Measurements from ENCODE around the gene SERPINF2. TPM values are rescaled to one million over a fixed set of nuclear protein-coding genes. Genes with fewer than 3 reads are reported as not detected.

SERPINF2 gene
- total RNA-seq, 4 donors from 2014 or later, result 8.0 to 19.8 (median 9.6) TPM

GRCh38 chr17:1744551-1745512 lies 2.2 kb downstream of the SERPINF2 start:
- TF ChIP-seq CTCF (IDR thresholded peaks at IDR 0.05; ENCODE audit: low read depth), result no peak

- no peak for TF ChIP-seq CTCF (IDR thresholded peaks at IDR 0.05; ENCODE audit: low read depth)
Measured at GRCh38 chr17:1745513-1746020, 2.9 kb downstream of the SERPINF2 start.

- no peak for TF ChIP-seq CTCF (IDR thresholded peaks at IDR 0.05; ENCODE audit: low read depth)
Measured at GRCh38 chr17:1746975-1747543, 4.4 kb downstream of the SERPINF2 start.

- TF ChIP-seq CTCF (IDR thresholded peaks at IDR 0.05; ENCODE audit: low read depth), result no peak
Measured at GRCh38 chr17:1750628-1751027, 8.0 kb downstream of the SERPINF2 start.

GRCh38 chr17:1752425-1753262 lies 10.0 kb downstream of the SERPINF2 start:
- TF ChIP-seq CTCF (IDR thresholded peaks at IDR 0.05; ENCODE audit: low read depth), result no peak

GRCh38 chr17:1753767-1754429 lies 11.2 kb downstream of the SERPINF2 start:
- no peak for TF ChIP-seq CTCF (IDR thresholded peaks at IDR 0.05; ENCODE audit: low read depth)
